PC-3 (cell line): Measurements from ENCODE around the gene JAZF1.

ENCODE experiments used
- CTCF ChIP-seq: fragments of 300-600 bp; sonication (generic); conservative IDR thresholded peaks from 2 replicates; pipeline ENCODE4 v1.5.1; 2017; ENCODE audit warnings: antibody characterized with exemption, low read depth, mild to moderate bottlenecking, low read length
- EZH2 ChIP-seq: fragments of 300-600 bp; sonication (generic); IDR thresholded peaks from one replicate; pipeline ENCODE4 v1.6.1; 2017; ENCODE audit warnings: antibody characterized with exemption, mild to moderate bottlenecking, low read length; ENCODE audit not compliant: unreplicated experiment
- EZH2phosphoT487 ChIP-seq: fragments of 300-600 bp; sonication (generic); IDR thresholded peaks from 2 replicates; pipeline ENCODE4 v1.6.1; 2018; ENCODE audit warnings: mild to moderate bottlenecking, antibody characterized with exemption, low read length, borderline replicate concordance

- no peak for TF ChIP-seq CTCF
- TF ChIP-seq EZH2, result no peak
- TF ChIP-seq EZH2phosphoT487, result no peak
Measured at GRCh38 chr7:27826357-27826756, 354.2 kb downstream of the JAZF1 start.
